T-helper 2 cell (primary cell): ENCODE results near the gene POMP.

Experiments used
- DNase-seq, 5 experiments: peaks; one replicate each; pipeline versions ENCODE4 v3.0.0 to v3.0.0-alpha.2; 2012 to 2022
- total RNA-seq, 2 donors: gene quantifications; one replicate each; lab custom pipeline; 2026; lab: John Stamatoyannopoulos, UW

POMP gene, protein sequence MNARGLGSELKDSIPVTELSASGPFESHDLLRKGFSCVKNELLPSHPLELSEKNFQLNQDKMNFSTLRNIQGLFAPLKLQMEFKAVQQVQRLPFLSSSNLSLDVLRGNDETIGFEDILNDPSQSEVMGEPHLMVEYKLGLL
- 46.4 to 49.3 reads per million in 2 donors for total RNA-seq

DNA sequence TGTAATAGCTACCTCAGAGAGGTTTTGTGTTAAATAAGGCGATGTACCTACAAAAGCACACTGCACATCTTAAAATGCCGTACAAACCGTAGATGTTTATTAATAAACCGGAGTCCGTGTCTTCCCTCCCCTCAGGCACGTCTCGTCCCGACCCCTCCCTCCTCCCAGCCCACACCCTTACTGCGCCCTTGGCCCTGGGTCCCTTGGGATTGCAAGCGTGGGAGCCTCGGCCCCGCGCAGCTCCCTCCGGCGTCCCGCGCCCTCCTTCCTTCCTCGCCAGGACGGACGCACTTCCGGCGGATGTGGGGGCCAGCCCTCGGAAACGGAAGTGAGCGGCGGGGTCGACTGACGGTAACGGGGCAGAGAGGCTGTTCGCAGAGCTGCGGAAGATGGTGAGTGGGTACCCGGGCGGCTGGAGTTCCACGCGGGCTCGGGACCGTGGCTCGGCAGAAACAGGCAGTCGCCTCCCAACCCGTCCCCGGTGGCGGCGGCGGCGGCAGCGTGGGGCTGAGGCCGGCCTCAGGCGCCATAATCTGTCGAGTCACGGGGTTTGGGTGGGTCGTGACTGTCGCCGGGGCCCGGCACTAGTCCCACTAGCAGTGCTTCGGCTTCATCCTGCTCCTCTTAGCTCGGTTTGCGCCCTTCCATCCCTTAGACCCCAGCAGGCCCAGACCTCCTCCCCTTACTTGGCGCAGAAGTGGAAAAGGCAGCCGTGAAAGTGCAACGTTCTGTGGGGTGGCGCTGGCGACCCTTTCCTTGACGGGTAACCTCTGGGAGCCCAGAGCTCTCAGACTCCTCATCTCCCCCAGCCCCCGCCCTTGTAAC lies at the start of gene POMP:
Gene POMP (plus strand): TSS at position 335 of the 825 bp plus-strand sequence. CDS start 55 bp downstream, at position 390.
- peak; percentile 86 to 96 (median 89) for DNase-seq

DNA sequence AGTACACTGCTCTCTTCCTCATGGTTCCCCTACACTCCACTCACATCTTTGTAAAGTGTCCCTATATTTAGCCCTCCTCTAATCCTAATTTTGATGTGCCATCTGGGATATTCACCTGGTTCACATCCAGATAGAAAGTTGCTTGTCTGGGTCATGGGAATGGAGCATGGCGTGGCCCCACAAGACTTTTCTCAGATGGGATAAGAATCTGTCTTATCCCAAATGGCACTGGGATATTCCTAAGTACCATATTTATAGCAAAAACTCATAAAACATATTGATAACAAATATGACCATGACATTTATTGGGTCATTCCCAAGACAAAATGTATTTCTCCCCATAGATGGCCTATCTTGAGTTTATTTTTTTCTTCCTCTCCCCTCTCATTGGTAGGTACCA lies 49.5 kb upstream of the POMP start:
- no peak for DNase-seq

DNA sequence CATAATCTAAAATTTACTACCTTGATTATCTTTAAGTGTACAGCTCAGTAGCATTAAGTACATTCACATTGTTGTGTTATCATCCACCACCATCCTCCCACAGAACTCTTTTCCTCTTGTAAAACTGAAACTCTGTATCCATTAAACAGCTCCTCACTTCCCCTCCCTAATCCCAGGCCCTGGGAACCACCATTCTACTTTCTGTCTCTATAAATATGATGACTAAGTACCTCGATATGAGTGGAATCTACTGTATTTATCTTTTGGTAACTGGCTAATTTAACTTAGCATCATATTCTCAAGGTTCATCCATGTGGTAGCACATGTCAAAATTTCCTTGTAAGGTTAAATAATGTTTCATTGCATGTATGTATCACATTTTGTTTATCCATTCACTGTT lies 49.0 kb upstream of the POMP start:
- no peak for DNase-seq

DNA sequence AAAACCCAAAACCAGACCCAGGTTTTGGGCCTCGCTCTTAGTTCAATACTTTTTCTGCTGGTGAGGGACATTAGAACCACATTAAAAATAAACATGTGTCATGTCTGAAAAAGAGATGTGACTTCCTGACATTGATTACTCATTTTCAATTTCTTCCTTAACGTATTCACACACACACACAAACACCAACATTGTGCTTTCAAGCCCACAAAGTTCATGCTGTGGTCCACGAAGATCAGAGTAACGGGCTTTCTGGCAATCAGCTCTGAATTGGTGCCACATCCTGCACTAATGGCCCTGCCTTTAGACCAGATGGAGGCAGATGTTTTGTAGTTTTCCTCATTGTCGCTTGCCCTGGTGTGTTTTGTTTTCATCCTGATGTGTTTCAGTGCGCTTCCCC lies 47.9 kb upstream of the POMP start:
- peak in 1 of 5 experiments; percentile 92 for DNase-seq

DNA sequence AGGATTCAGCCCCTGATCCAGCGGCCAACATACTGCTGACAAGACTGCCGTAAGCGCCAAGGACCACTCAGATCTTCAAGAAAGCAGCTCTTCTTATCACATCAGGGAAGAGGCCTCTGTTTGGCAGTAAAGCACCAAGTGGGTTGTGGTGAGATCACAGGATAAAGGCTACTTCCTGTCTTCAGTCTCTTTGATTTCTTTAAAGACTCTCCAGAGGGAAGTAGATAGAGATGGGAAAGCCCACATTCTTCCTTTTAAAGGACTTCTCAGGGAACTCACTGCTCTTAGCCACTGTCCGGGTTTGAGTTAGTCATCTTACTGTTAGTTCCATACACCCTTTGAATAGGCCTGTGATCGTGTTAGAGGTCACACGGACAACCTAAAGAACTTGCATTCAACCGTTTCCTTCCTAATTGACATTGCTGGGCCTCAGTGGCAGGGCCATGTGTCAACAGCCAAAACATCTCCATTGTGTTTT lies 47.2 kb upstream of the POMP start:
- peak in 2 of 5 experiments; percentile 9 to 95 for DNase-seq

DNA sequence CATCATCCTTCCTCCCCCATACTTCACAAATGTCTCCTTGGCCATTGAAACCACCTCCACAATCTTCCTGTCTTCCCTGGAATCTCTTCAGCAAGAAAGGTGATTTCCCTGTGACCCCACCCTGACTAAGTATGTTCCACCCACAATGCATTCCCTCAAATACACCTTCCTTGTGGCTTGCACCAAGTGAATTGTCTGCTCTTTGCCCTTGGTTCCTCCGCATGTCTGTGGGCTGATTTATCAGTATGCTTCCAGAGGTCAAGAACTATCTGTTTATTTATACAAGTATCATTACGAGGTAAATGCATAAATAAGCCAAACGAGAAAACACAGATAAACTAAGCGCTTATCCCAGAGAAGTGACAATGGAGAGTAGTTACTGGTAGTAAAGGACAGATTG lies 45.4 kb upstream of the POMP start:
- no peak for DNase-seq

DNA sequence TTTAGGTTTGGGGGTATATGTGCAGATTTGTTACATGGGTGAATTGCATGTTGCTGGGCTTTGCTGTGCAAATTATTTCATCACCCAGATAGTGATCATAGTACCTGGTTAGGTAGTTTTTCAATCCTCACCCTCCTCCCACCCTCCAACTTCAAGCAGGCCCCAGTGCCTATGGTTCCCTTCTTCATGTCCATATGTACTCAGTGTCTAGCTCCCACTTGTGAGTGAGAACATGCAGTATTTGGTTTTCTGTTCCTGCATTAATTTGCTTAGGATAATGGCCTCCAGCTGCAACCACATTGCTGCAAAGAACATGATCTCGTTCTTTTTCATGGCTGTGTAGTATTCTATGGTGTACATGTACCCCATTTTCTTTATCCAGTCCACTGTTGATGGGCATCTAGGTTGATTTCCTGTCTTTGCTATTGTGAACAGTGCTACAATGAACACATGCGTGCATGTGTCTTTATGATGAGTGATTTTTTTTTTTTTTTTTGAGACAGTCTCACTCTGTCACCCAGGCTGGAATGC lies 42.9 kb upstream of the POMP start:
- no peak for DNase-seq

DNA sequence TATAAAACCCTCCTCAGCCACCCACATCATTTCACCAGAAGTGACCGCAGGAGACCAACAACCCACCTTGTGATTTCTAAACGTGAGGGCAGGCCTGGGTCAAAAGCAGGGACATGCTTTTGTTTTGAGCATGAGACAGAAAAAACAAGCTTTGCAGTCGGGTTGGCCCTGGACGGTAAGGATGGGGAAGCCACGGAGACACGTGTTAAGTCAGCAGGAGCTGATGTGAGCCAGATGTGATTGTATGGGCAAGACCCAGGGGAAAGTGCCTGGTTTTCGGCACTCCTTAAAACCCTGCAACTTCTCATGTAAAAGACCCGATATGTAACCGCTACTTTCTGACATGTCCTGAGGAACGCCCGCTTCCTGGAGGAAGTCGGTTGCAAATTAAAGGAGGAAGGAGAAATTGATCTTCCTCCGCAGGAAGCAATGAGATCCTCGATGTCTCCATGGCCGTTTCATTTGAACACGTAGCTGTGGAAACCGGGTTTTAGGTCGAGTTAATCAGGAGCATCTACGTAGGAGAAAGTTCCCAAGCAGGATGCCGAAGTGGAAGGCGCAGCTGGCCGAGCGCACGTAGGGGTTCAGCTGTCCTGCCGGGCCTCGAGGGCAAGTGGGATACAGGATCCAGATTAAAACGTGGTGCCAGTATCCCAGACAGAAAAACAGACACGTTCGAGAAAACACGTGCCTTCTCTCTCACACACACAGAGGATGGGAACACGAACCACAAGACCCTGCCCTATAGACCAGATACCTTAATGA lies 40.5 kb upstream of the POMP start:
- DNase-seq = no peak

DNA sequence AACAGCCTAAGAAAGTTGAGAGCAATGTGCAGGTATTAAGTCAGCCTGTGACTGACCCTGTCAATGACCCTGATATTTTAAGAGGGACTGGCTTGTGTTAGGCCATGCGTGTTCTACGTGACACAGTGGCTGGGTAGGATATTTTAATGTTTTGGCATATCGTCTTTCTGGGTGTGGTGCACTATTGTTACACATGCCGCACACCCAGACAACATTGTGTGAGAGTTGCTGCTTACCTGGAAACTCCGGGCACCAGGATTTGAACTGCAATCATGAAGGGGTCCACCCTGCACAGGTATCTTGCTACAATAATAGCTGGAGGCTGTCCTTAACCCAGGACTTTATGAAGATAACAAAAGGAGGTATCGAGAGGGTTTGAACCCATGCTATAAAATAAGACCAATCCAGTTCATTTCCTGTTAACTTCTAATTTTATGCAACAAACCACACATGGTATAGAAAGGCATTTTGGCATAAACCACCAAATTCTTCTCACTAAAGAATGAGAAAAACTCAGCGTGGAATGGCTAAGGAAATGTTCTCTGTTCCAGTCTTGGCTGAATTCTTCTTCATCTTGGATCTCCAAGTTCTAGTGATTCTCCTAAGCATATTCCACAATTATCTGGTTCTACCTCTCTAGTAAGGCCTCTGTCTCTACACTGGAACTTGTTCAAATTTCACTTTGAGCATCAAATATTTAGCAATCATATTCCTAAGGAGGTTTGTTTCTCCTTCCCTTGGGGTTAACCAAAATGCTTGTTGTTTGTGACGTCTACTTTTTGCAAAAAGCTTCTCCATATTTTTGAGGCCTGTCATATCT lies 38.7 kb upstream of the POMP start:
- DNase-seq = no peak

DNA sequence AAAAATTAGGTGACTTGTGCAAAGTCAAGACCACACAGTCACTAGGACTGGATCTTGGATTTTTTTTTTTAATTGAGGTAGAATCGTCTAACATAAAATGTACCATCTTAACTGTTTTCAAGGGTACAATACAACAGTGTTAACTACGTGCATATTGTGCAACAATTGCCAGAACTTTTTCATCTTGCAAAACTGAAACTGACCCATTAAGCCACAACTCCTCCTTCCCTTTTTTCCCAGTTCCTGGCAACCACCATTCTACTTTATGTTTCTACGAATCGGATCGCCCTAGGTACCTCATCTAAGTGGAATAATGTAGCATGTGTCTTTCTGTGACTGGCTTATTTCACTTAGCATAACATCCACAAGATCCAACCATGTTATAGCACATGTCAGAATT lies 37.5 kb upstream of the POMP start:
- DNase-seq = no peak

DNA sequence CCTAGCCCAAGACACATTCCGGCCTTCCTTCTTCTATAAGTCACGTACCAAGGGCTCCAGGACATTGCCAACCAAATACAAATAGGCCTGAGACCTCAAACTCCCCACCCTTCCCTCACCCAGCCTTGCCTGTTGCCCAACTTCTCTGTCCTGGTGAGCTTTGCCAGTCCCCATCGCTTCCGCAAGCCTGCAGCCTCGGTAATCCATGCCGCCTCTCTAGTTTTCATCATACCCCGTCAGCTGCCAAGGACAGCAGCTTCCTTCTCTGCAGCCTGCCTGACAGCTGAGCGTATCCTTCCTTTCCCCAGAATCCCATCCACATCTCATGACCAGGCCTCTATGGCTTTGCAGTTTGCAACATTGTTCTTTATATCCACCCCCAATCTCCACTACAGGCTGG lies 36.6 kb upstream of the POMP start:
- DNase-seq = no peak

DNA sequence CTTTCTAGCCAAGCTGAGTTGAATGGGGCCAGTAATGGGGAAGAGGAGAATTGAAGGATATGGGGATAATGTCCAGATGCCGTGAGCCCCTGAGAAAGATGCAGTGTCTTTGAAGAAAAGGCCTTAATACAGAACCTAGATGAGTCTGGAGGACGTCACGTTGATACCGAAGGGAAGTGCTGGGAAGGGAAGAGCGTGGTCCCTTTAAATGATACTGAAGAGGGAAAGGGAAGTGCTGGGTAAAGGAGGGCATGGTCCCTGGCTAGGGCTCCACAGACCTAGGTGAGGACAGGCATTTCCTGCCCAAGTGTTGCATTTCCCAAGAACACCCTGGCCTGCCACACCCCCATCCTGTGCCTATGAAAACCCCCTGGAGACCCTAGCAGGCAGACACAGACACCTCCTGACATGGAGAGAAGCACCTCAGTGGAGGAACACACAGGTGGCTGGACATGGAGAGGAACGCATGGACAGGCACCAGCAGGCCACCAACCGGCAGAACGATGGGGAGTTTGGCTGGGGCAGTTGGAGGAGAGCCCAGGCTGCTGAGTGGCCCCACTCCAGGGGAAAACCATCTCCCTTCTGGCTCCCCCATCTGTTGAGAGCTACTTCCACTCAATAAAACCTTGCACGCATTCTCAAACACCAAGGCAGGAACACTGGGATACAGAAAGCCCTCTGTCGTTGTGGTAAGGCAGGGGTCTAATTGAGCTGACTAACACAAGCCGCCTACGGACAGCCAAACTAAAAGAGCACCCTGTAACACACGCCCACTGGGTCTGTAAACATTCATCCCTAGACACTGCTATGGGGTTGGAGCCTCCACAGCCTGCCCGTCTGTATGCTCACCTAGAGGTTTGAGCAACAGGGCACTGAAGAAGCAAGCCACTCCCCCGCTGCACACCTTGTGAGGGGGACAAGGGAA lies 34.9 kb upstream of the POMP start:
- no peak for DNase-seq

DNA sequence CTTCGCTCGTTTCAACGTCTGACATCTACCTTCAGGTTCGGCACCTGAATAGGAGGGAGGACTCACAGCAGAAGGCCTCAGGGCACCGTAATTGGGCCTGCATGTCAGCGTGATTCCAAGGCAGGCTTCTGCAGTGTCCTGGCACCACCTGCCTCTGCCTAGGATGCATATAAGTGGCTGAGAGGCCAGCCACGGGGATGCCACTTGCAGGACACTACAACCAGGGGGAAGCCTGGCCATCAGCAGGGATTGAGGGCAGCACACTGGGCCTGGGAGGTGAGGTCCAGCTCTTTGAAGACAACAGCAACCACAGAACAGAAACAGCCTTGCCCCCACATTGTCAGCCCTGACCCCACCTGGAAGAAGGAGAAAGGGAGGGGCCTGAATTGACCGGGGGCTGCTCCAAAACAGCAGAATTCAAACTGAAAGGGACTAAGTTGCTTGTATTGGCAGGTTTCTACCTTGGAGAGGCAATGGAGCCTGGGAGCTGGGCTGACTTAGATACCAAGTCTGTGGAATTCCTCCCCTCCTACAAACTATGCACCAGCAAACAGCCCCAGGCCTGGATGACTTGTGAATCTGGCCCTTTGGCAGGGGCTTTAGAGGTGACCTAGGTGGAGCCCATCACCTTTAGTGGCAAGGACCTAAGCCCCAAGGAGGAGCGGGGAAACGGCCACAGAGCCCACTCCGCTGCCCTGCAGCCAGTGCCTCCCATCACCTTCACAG lies 34.1 kb upstream of the POMP start:
- no peak for DNase-seq

DNA sequence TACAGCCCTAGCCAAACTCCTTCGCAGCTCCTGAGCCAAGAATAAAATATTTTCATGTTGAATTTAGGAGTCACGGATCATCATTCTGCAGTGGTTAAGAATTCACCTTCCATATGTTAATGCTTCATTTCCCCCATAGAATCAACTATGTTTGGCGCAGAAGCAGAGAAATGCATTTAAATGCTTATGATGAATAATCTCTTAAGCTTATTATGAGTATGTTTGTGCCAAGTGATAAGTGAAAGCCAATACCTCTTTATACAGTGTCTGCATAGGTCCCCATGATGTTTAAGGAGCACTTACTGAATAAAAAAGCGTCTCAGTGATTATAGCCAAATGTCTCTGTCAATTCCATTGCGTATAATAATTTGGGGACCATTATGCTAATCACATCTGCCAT lies 32.7 kb upstream of the POMP start:
- no peak for DNase-seq

DNA sequence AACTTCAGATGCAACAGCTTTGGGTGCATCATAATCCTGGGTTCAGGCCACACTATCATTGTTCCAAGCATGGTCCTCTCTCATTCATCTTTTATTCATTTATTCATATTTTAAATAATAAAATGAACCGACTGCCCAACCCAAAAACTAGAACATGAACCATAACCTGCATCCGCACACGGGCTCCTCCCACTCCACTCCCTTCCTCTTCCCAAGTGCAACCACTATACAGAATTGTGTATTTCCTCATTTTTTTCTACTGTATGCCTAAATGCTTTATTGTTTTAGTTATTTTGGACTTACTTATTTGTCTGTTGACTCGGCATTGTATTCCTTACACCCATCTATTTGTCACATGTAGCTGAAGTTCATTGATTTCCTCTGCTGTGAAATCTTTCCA lies 30.7 kb upstream of the POMP start:
- no peak for DNase-seq

DNA sequence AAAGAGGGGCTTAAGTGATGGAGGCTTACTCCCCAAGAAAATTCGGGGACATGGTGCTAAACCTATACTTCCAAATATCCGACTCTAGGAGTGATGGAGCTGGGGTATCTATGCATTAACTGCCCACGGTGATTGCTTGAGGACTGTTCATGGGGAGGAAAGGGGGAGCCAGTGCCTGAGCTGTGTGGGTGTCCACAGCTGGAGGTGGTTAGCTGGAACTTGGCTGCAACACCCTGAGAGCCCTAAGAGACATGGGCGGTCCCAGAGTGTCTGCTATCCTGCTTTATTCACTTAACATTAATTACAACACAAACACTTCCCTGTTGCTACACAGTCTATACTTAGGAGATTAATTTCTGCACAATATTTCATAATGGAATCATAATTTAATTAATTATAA lies 28.1 kb upstream of the POMP start:
- DNase-seq = no peak

DNA sequence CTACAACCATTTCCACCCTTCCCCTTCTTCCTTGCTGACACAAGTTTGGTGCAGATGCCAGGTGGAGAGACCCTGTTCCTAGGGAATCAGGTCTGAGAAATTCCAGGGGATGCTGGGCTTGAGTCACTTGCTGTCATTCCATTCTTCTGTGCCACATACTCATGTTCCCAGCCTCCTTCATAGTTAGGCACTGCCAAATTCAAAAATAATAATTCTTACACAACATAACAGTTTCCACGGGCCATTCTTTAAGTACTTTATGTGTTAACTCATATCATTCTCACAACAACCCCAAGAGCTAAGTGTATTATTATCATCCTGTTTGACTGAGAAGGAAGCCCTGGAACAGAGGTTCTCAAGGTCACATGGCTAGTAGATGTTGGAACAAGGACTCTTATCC lies 27.1 kb upstream of the POMP start:
- no peak for DNase-seq

DNA sequence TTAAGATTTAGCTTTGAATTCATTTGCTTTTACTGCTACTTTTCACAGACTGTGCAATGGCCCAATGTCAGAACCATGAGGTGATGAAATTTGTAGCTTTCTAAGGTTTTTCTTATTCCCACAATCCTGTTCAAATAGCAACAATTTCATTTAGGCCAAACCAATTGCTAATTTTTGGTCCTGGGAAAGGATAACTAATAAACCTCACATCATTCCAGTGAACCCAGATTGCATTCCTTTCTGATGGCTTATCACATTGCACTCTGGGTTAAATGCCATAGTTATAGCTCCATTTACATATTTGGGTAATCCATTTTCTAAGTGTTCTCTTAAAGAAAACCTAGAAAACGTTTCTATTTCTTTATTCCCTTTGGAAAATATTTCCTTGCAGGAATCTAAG lies 22.9 kb upstream of the POMP start:
- DNase-seq = no peak

DNA sequence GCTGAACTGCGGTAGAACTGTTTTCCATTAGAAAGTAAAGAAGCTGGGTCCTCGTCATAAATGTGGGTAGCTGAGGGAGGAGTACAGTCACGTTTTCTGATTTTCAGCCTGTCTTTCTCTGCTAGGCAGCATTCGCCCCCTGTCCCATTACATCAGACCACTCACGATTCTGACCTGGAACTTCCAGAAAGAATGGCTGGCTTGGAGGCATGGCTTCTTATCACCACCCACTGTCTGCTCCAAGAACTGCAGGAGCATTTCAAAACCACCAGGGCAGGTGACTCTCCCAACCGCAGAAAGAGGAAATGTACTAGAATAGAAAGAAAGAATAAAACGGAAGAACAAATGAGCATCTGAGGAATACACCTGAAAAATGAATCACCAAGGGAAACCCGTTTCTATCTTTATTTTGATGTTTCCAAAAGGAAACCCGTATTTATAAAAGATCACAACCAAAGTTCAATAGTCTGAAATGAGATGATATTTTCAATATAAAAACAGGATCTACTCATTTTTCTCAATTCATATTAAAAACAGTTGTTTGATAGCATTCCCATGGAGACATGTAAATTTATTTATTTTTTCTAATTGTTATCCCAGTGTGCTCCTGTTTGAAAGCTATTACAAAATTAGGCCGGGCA lies 22.1 kb upstream of the POMP start:
- DNase-seq = peak in 2 of 5 experiments; percentile 39 to 61
